IMR-90 (cell line): ENCODE measurements around the gene KEAP1. TPM values are rescaled to one million over a fixed set of nuclear protein-coding genes. Genes with fewer than 3 reads are reported as not detected.
"Not testable (repeated sequence)": the region's sequence is repeated elsewhere in the genome, so short reads cannot be mapped to it uniquely, and the experiment has no call there.

Experiments used
- ATAC-seq: fragments of 200-7000 bp; cut with Tn5 transposase; 2 replicates; pipeline ENCODE4 v1.9.1; 2020; ENCODE audit warnings: low read depth, mild to moderate bottlenecking, moderate library complexity
- BruUV-seq: library from RNA; stranded (reverse); fragments of 400-500 nt; replicated peaks from 2 replicates; lab custom pipeline; 2021; lab: Mats Ljungman, UMichigan
- CTCF ChIA-PET: fragments of 300-600 bp; formaldehyde crosslinking; extraction: SDS; loops from one replicate; lab custom pipeline; 2021; ENCODE audit warnings: antibody characterized with exemption; lab: Yijun Ruan, JAX
- POLR2A ChIA-PET: fragments of 300-600 bp; sonication (Branson Sonifier 250); formaldehyde crosslinking; loops from one replicate; lab custom pipeline; 2022; ENCODE audit warnings: antibody characterized with exemption; ENCODE audit not compliant: unreplicated experiment; lab: Charles Lee
- DNase-seq: peaks from one replicate; pipeline ENCODE4 v3.0.0; 2013
- H2AFZ ChIP-seq: replicated peaks from 2 replicates; pipeline ENCODE3; 2013; ENCODE audit warnings: low read length, mild to moderate bottlenecking; ENCODE audit not compliant: poor library complexity
- H2AK5ac ChIP-seq: 2 replicates; pipeline ENCODE4 v1.6.1; 2013; ENCODE audit warnings: low read depth, low read length, inconsistent platforms
- H2AK9ac ChIP-seq: replicated peaks from 2 replicates; pipeline ENCODE3; 2013; ENCODE audit warnings: mild to moderate bottlenecking, low read depth, low read length, moderate library complexity; ENCODE audit not compliant: poor library complexity
- H2BK120ac ChIP-seq: 2 replicates; pipeline ENCODE4 v1.6.1; 2013; ENCODE audit warnings: low read depth, low read length, inconsistent platforms
- H2BK15ac ChIP-seq: 3 replicates; pipeline ENCODE4 v1.6.1; 2013; ENCODE audit warnings: low read depth, low read length, inconsistent platforms
- H2BK20ac ChIP-seq: 2 replicates; pipeline ENCODE4 v1.6.1; 2013; ENCODE audit warnings: low read depth, mild to moderate bottlenecking, inconsistent platforms, low read length, moderate library complexity
- H2BK5ac ChIP-seq: 2 replicates; pipeline ENCODE4 v1.6.1; 2013; ENCODE audit warnings: mild to moderate bottlenecking, low read depth, low read length, inconsistent platforms; ENCODE audit not compliant: poor library complexity, severe bottlenecking
- H3K14ac ChIP-seq: replicated peaks from 2 replicates; pipeline ENCODE4 v1.6.1; 2013; ENCODE audit warnings: low read depth, low read length, inconsistent platforms
- H3K18ac ChIP-seq: 2 replicates; pipeline ENCODE4 v1.6.1; 2013; ENCODE audit warnings: low read depth, low read length, control low read depth
- H3K23ac ChIP-seq: 2 replicates; pipeline ENCODE4 v1.6.1; 2013; ENCODE audit warnings: low read depth, low read length, inconsistent platforms
- H3K27ac ChIP-seq: 2 replicates; pipeline ENCODE4 v1.5.1; 2013; ENCODE audit warnings: mild to moderate bottlenecking, control low read depth, low read length; ENCODE audit not compliant: insufficient read depth
- H3K27me3 ChIP-seq: 2 replicates; pipeline ENCODE4 v1.6.1; 2013; ENCODE audit warnings: low read length; ENCODE audit not compliant: control insufficient read depth, insufficient read depth
- H3K36me3 ChIP-seq: 2 replicates; pipeline ENCODE4 v1.6.1; 2013; ENCODE audit warnings: low read length, mixed read lengths; ENCODE audit not compliant: control insufficient read depth, insufficient read depth
- H3K4ac ChIP-seq: 2 replicates; pipeline ENCODE4 v1.6.1; 2013; ENCODE audit warnings: low read depth, low read length, inconsistent platforms
- H3K4me1 ChIP-seq: 2 replicates; pipeline ENCODE4 v1.6.1; 2013; ENCODE audit warnings: low read length, mixed read lengths; ENCODE audit not compliant: control insufficient read depth, insufficient read depth
- H3K4me2 ChIP-seq: 2 replicates; pipeline ENCODE4 v1.6.1; 2013; ENCODE audit warnings: low read depth, mild to moderate bottlenecking, control low read depth, low read length, moderate library complexity
- H3K4me3 ChIP-seq: 2 replicates; pipeline ENCODE4 v1.5.1; 2013; ENCODE audit warnings: low read depth, mild to moderate bottlenecking, control low read depth, low read length, moderate library complexity; ENCODE audit not compliant: insufficient read depth
- H3K56ac ChIP-seq: 2 replicates; pipeline ENCODE4 v1.6.1; 2013; ENCODE audit warnings: low read length, inconsistent platforms; ENCODE audit not compliant: insufficient read depth; ENCODE audit errors: extremely low read depth
- H3K79me1 ChIP-seq, 2 experiments: 2 replicates each; pipeline ENCODE4 v1.6.1; 2013; ENCODE audit warnings: low read length in 2 of 2, inconsistent platforms in 1 of 2, low read depth in 1 of 2
- H3K9ac ChIP-seq: 2 replicates; pipeline ENCODE4 v1.6.1; 2013; ENCODE audit warnings: low read depth, low read length, control low read depth
- H3K9me1 ChIP-seq: 2 replicates; pipeline ENCODE4 v1.6.1; 2013; ENCODE audit warnings: low read length, inconsistent platforms; ENCODE audit not compliant: insufficient read depth
- H3K9me3 ChIP-seq: 2 replicates; pipeline ENCODE4 v1.6.1; 2013; ENCODE audit warnings: low read length; ENCODE audit not compliant: control insufficient read depth, insufficient read depth
- H4K20me1 ChIP-seq: 2 replicates; pipeline ENCODE4 v1.6.1; 2013; ENCODE audit warnings: low read length, inconsistent platforms; ENCODE audit not compliant: insufficient read depth
- H4K5ac ChIP-seq: 2 replicates; pipeline ENCODE4 v1.6.1; 2013; ENCODE audit warnings: mild to moderate bottlenecking, low read depth, low read length, control low read depth
- H4K8ac ChIP-seq, 2 experiments: 2 replicates each; pipeline ENCODE4 v1.6.1; 2013; ENCODE audit warnings: low read depth in 2 of 2, low read length in 2 of 2, control low read depth in 1 of 2, inconsistent platforms in 1 of 2
- H4K91ac ChIP-seq: 2 replicates; pipeline ENCODE4 v1.6.1; 2013; ENCODE audit warnings: low read depth, low read length, inconsistent platforms; ENCODE audit not compliant: insufficient read depth
- WGBS, 2 experiments: methylation state at CpG; one replicate each; pipeline versions ENCODE4 v1.1.5 to v1.1.7; 2013; ENCODE audit warnings: missing lambda C conversion rate in 2 of 2; ENCODE audit not compliant: insufficient read length in 1 of 2; ENCODE audit errors: extremely low coverage in 2 of 2; 5-methylcytosine and 5-hydroxymethylcytosine counted together
- dilution Hi-C: fragments of 300-500 bp; cut with HindIII; formaldehyde crosslinking; loops from one replicate; pipeline ENCODE4 v1.14.3; 2018; ENCODE audit warnings: low sequenced_read_pairs; ENCODE audit not compliant: unreplicated experiment
- in situ Hi-C: fragments of 300-500 bp; cut with MboI; formaldehyde crosslinking; loops from 3 replicates; pipeline ENCODE4 v1.14.3; 2019; ENCODE audit warnings: low sequenced_read_pairs, inconsistent platforms, mixed read lengths
- intact Hi-C: fragments of 100-400 bp; cut with micrococcal nuclease; formaldehyde crosslinking; loops from 2 replicates; pipeline ENCODE4 v1.10.0; 2022
- polyA plus RNA-seq, 3 experiments: library from polyadenylated mRNA; depleted of rRNA; stranded (reverse); fragments of >200 nt; gene quantifications; 2 replicates each; pipeline ENCODE4 v1.2.3, GENCODE V29; 2012; ENCODE audit warnings: low replicate concordance in 1 of 3
- total RNA-seq: library from RNA; depleted of rRNA; stranded (reverse); fragments of >200 nt; gene quantifications from 2 replicates; pipeline ENCODE4 v1.2.3, GENCODE V29; 2012

Gene KEAP1
- total and polyA plus RNA-seq, 2 of the 4 experiments (the other 2 are of a cell fraction), result 63.4 to 81.6 TPM

DNA sequence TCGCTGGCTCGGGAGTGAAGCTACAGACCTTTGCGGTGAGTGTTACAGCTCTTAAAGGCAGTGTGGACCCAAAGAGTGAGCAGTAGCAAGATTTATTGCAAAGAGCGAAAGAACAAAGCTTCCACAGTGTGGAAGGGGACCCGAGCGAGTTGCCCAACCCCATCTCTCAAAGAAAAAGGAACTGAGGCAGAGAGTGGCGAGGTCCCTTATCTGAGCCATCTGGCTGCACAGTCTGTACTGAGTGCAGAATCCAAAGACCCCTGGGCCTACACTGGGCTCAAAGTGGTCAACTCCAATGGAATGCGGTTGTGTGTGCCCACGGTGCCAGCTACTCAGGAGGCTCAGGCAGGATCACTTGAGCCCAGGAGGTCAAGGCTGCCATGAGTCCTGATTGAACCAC is 35.9 kb upstream of the KEAP1 start:
- H3K14ac ChIP-seq, H3K27ac ChIP-seq, H2BK20ac ChIP-seq, H3K23ac ChIP-seq, H3K9me1 ChIP-seq, intact Hi-C loops, dilution Hi-C loops, BruUV-seq, H3K4me1 ChIP-seq, CTCF ChIA-PET, H3K4ac ChIP-seq, H3K36me3 ChIP-seq, DNase-seq, POLR2A ChIA-PET, H2BK15ac ChIP-seq, H3K9me3 ChIP-seq, H4K8ac ChIP-seq, H3K4me2 ChIP-seq, H3K9ac ChIP-seq, H3K4me3 ChIP-seq, H2BK5ac ChIP-seq, H4K91ac ChIP-seq, H2AK5ac ChIP-seq, H2BK120ac ChIP-seq, H3K56ac ChIP-seq, H2AFZ ChIP-seq, H3K79me1 ChIP-seq, ATAC-seq, H2AK9ac ChIP-seq, H3K18ac ChIP-seq, in situ Hi-C loops, H3K27me3 ChIP-seq, H4K5ac ChIP-seq, H4K20me1 ChIP-seq: not testable (repeated sequence)
- 82% methylated on average over 5 of the region's 9 CpGs; no CpG with 5 or more reads in 1 of the 2 experiments for WGBS, 2 experiments
